ENCODE data around the gene RAMACL. TPM values are rescaled to one million over a fixed set of nuclear protein-coding genes. Genes with fewer than 3 reads are reported as not detected.

Gene RAMACL
- total and polyA plus RNA-seq, 2 of the 4 experiments (the other 2 are of a cell fraction) = 0.46 to 0.90 TPM

- Histone ChIP-seq H3K4me1 (ENCODE audit: control insufficient read depth, insufficient read depth, low read length) (peaks cover 3% of the 10 kb centered on the region), H2AK5ac (ENCODE audit: low read depth, low read length) (0 out of 2 replicates have a peak overlapping the region, but pooled peaks have one; percentile 9), H3K18ac (ENCODE audit: low read depth, low read length) (no peak overlapping the region), H4K8ac (ENCODE audit: low read depth in 2 of 2, low read length in 2 of 2) (no peak overlapping the region), H3K9ac (ENCODE audit: low read depth, low read length) (no peak overlapping the region), H3K4me3 (ENCODE audit: insufficient read depth, low read depth, low read length) (no peak overlapping the region), H3K9me1 (ENCODE audit: insufficient read depth, low read length) (no peaks in the 10 kb centered on the region), H3K9me3 (ENCODE audit: control insufficient read depth, insufficient read depth, low read length) (no peaks in the 10 kb centered on the region), H2BK15ac (ENCODE audit: low read depth, low read length) (no peak overlapping the region), H4K5ac (ENCODE audit: low read depth, low read length) (no peak overlapping the region), H3K4me2 (ENCODE audit: low read depth, low read length) (no peak overlapping the region), H4K20me1 (ENCODE audit: insufficient read depth, low read length) (no peaks in the 10 kb centered on the region; the same call in 1 of the 2 replicates), H2BK120ac (ENCODE audit: low read depth, low read length) (no peak overlapping the region), H3K79me1 (ENCODE audit: low read depth in 1 of 2, low read length in 2 of 2) (peaks cover 28 to 31% of the 10 kb centered on the region in 2 experiments), H2BK20ac (ENCODE audit: low read depth, low read length) (no peak overlapping the region), H3K23ac (ENCODE audit: low read depth, low read length) (no peak overlapping the region), H2AFZ (replicated peaks; ENCODE audit: low read length, poor library complexity) (no peak overlapping the region), H3K27me3 (ENCODE audit: control insufficient read depth, insufficient read depth, low read length) (no peaks in the 10 kb centered on the region), H3K4ac (ENCODE audit: low read depth, low read length) (no peak overlapping the region), H3K27ac (ENCODE audit: insufficient read depth, low read length) (no peak overlapping the region), H3K36me3 (ENCODE audit: control insufficient read depth, insufficient read depth, low read length) (peaks cover 7% of the 10 kb centered on the region; the same call in 1 of the 2 replicates), H2AK9ac (replicated peaks; ENCODE audit: low read depth, low read length, poor library complexity) (no peak overlapping the region), H3K14ac (replicated peaks; ENCODE audit: low read depth, low read length) (no peak overlapping the region), H3K56ac (ENCODE audit: extremely low read depth, insufficient read depth, low read length) (no peak overlapping the region), H2BK5ac (ENCODE audit: low read depth, low read length, poor library complexity, severe bottlenecking) (no peak overlapping the region), H4K91ac (ENCODE audit: insufficient read depth, low read depth, low read length) (no peak overlapping the region)
- ATAC-seq (ENCODE audit: low read depth) = no peak
- no peak for TF ChIP-seq CHD1 (IDR thresholded peaks at IDR 0.05; ENCODE audit: low read depth, low read length)
- no peak for TF ChIP-seq USF2 (IDR thresholded peaks at IDR 0.05; ENCODE audit: low read depth, low read length)
- TF ChIP-seq NFE2L2 (IDR thresholded peaks at IDR 0.05; ENCODE audit: low read depth, low read length) = no peak
- TF ChIP-seq POLR2A (IDR thresholded peaks at IDR 0.05; ENCODE audit: low read depth, low read length) = no peak
- no peak for TF ChIP-seq SMC3 (IDR thresholded peaks at IDR 0.05; ENCODE audit: low read depth, low read length)
- TF ChIP-seq MAFK (IDR thresholded peaks at IDR 0.05; ENCODE audit: low read depth, low read length) = no peak
- no peak for TF ChIP-seq BHLHE40 (IDR thresholded peaks at IDR 0.05; ENCODE audit: low read depth, low read length)
- TF ChIP-seq RCOR1 (IDR thresholded peaks at IDR 0.05; ENCODE audit: insufficient replicate concordance, low read length) = no peak
- no TSS peak for BruUV-seq (replicated peaks)
- DNase-seq = no peak
- in situ Hi-C loops (cut with MboI; ENCODE audit: low sequenced_read_pairs) (no loop called here), dilution Hi-C loops (cut with HindIII; ENCODE audit: low sequenced_read_pairs, unreplicated experiment) (no loop called here), intact Hi-C loops (cut with micrococcal nuclease) (no loop called here)
- POLR2A ChIA-PET (ENCODE audit: unreplicated experiment) = no interaction called here
- CTCF ChIA-PET = no interaction called here
- WGBS, 2 experiments (ENCODE audit: extremely low coverage in 2 of 2, insufficient read length in 1 of 2) = 93% methylated on average over 6 of the region's 15 CpGs; no CpG with 5 or more reads in 1 of the 2 experiments
Measured at GRCh38 chr6:166578536-166579236, 7.8 kb downstream of the RAMACL start.

Measured in IMR-90 (cell line).